Muscle layer of colon (tissue), 2 donors: Measurements from ENCODE around the gene SH2D2A.

ENCODE experiments used
- H3K27ac ChIP-seq: one replicate; pipeline ENCODE4 v1.7.0; 2013; ENCODE audit warnings: low read depth, mild to moderate bottlenecking, low read length, moderate library complexity
- H3K27me3 ChIP-seq, 2 donors: one replicate each; pipeline ENCODE4 v1.7.0; 2013; ENCODE audit warnings: low read length in 2 of 2, mild to moderate bottlenecking in 2 of 2; ENCODE audit not compliant: insufficient read depth in 2 of 2, control insufficient read depth in 1 of 2
- H3K36me3 ChIP-seq: one replicate; pipeline ENCODE4 v1.7.0; 2013; ENCODE audit warnings: mild to moderate bottlenecking, low read length; ENCODE audit not compliant: insufficient read depth
- H3K4me1 ChIP-seq: one replicate; pipeline ENCODE4 v1.7.0; 2013; ENCODE audit warnings: mild to moderate bottlenecking, low read length; ENCODE audit not compliant: insufficient read depth
- H3K4me3 ChIP-seq, 2 donors: one replicate each; pipeline ENCODE4 v1.7.0; 2013; ENCODE audit warnings: low read length in 2 of 2, low read depth in 1 of 2, mild to moderate bottlenecking in 1 of 2, moderate library complexity in 1 of 2
- H3K9ac ChIP-seq: one replicate; pipeline ENCODE4 v1.7.0; 2013; ENCODE audit warnings: low read length
- H3K9me3 ChIP-seq: one replicate; pipeline ENCODE4 v1.7.0; 2013; ENCODE audit warnings: mild to moderate bottlenecking, low read length
- donor health status: abdominal sarcoma.
- donor health status: Adenocarcinoma of cecum.

SH2D2A gene

DNA sequence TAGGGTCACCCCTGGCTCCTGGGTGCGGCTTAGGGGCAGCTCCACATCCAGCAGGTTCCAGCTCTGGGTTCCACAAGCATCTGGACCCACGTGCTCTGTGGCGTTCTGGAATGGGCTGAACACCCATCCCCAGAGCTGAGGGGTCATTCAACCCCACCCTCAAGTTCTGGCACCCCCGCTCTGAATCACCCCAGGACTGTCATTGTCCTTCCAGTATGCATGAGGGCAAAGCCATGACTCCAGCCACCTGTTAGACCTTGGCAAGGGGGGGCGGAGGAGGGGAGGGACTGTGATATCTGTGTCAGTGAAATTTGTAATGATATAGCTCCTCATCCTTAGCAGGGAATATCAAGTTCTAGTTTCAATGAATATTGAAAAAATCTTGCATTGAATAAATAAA, 30.0 kb upstream of the SH2D2A start:
- Histone ChIP-seq H3K9me3 (no peaks in the 10 kb centered on the region), H3K9ac (no peak overlapping the region), H3K4me3 (no peak overlapping the region), H3K4me1 (no peaks in the 10 kb centered on the region), H3K36me3 (no peaks in the 10 kb centered on the region), H3K27ac (no peak overlapping the region), H3K27me3 (peaks cover 8 to 54% of the 10 kb centered on the region in 2 donors)

- no peaks in the 10 kb centered on the region for H3K4me1 ChIP-seq
- H3K9me3 ChIP-seq: no peaks in the 10 kb centered on the region
- no peak overlapping the region for H3K9ac ChIP-seq
- H3K27me3 ChIP-seq: peaks cover 8 to 54% of the 10 kb centered on the region in 2 donors
- no peak overlapping the region for H3K27ac ChIP-seq
- no peaks in the 10 kb centered on the region for H3K36me3 ChIP-seq
- no peak overlapping the region for H3K4me3 ChIP-seq
Observed at GRCh38 chr1:156845953-156846545, 29.4 kb upstream of the SH2D2A start.

- Histone ChIP-seq H3K9ac (no peak overlapping the region), H3K27ac (no peak overlapping the region), H3K27me3 (peaks cover 8 to 61% of the 10 kb centered on the region in 2 donors), H3K4me1 (no peaks in the 10 kb centered on the region), H3K9me3 (no peaks in the 10 kb centered on the region), H3K4me3 (no peak overlapping the region), H3K36me3 (no peaks in the 10 kb centered on the region)
Observed at GRCh38 chr1:156845055-156845952, 28.7 kb upstream of the SH2D2A start.

DNA sequence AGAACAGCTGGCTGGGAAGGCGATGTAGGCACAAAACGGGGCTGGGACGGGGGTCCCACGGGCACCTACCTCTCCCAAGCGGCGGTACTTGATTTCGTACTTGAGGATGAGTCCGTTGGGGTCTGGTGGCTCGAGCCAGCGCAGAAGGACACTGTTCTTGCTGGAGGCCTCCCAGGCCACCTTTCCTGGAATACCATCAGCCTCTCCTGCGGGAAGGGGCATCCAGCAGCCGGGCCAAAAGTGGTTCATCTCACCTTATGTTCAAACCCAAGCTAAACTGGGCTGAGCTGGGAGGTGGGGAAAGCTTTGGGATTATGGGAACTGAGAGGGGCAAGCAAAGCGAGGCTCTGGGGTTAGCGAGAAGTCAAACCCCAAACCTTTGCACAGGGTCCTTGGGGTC, 28.0 kb upstream of the SH2D2A start:
- Histone ChIP-seq H3K9me3 (no peaks in the 10 kb centered on the region), H3K36me3 (no peaks in the 10 kb centered on the region), H3K27me3 (peaks cover 8 to 66% of the 10 kb centered on the region in 2 donors), H3K9ac (no peak overlapping the region), H3K4me3 (no peak overlapping the region), H3K27ac (no peak overlapping the region), H3K4me1 (no peaks in the 10 kb centered on the region)

DNA sequence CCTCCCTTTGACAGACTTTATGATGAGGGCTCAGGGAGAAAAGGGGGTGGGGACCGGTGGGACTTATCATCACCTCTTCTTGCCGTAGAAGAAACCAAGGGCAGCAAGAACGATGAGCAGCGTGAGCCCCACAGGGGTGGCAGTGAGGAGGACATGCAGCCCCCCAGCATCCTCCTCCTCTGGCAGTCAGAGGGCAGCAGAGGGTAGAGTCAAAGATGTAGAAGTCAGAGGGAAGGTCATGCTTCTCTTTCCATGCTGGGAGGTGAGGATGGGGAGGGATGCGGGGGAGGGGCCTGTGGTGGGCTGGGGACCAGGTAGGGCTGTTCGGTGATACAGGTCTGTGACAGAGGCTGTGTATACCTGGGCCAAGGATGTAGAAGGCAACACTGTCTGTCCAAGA, 27.5 kb upstream of the SH2D2A start:
- Histone ChIP-seq H3K27me3 (peaks cover 8 to 71% of the 10 kb centered on the region in 2 donors), H3K9me3 (no peaks in the 10 kb centered on the region)

GRCh38 chr1:156842618-156843300, 26.1 kb upstream of the SH2D2A start:
- Histone ChIP-seq H3K4me3 (no peak overlapping the region), H3K27ac (no peak overlapping the region), H3K4me1 (no peaks in the 10 kb centered on the region), H3K9ac (no peak overlapping the region), H3K36me3 (no peaks in the 10 kb centered on the region), H3K27me3 (peaks cover 8 to 71% of the 10 kb centered on the region in 2 donors), H3K9me3 (no peaks in the 10 kb centered on the region)

More for the DNA sequence above, 27.5 kb upstream of the SH2D2A start:
- H3K4me3 ChIP-seq: no peak overlapping the region
- H3K4me1 ChIP-seq: no peaks in the 10 kb centered on the region
- H3K27ac ChIP-seq: no peak overlapping the region
- no peak overlapping the region for H3K9ac ChIP-seq
- H3K36me3 ChIP-seq: no peaks in the 10 kb centered on the region

DNA sequence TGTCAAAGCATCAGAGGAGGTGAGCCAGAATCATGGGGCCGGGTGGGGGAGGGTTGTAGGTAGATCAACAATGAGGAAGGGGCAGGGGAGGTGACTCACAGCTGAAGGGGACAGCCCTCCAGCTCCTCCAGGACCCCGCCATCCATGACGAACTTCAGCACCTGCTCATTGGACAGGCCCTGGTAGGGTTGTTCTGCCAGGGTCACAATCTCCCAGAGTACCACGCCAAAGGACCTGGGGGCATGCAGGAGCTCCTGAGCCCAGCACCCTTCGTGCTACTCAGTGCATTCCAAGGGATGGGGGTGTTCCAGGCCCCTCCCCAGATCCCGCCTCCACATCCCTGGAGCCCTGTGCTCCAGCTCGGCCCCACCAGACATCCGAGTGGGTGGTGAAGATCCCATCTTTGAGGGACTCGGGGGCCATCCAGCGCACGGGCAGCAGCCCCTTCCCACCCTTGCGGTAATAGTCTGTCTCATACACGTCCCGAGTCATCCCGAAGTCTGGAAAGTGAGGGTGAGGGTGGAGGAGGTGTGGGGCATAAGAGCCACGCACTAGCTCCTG, 24.7 kb upstream of the SH2D2A start:
- H3K27ac ChIP-seq: no peak overlapping the region
- peaks cover 8 to 64% of the 10 kb centered on the region in 2 donors for H3K27me3 ChIP-seq
- no peaks in the 10 kb centered on the region for H3K9me3 ChIP-seq
- H3K4me3 ChIP-seq: no peak overlapping the region
- no peaks in the 10 kb centered on the region for H3K36me3 ChIP-seq
- H3K4me1 ChIP-seq: no peaks in the 10 kb centered on the region
- no peak overlapping the region for H3K9ac ChIP-seq

- H3K9ac ChIP-seq: no peak overlapping the region
- no peak overlapping the region for H3K4me3 ChIP-seq
- H3K4me1 ChIP-seq: no peaks in the 10 kb centered on the region
- H3K27ac ChIP-seq: no peak overlapping the region
- H3K27me3 ChIP-seq: peaks cover 8 to 60% of the 10 kb centered on the region in 2 donors
- H3K9me3 ChIP-seq: no peaks in the 10 kb centered on the region
- H3K36me3 ChIP-seq: no peaks in the 10 kb centered on the region
Observed at GRCh38 chr1:156840898-156841279, 24.2 kb upstream of the SH2D2A start.

DNA sequence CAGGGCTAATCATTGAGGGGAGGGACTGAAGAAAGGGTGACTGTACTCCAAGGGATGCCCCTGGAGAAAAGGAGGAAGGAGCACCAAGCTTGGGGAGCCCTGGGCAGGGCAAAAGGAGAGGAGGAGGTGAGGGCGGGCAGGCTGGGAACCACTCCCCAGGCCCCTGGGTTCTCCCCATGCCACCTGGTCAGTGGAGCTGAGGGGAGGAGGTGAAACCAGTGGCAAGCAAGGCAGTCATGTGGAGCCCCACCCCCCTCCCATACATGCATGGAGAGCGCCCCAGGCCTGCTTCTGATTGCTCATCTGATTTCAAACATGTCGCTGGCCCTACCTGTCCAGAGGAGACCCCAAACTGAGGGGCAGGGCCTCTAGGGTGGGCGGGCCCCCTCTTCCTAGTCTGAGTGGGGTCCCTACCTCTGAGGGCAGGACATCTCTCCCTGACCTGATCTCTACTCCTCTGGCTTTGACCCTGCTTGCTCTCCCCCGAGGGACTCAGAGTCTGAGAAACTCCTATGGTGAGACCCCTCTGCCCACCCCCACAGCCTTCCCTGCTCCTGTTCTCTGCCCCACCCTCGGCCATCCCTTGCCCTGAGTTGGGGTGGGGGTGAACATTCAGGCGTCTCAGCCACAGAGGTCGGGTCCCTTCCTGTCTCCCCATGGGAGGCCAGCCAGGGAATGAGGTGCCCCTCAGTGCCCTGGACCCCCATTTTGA, 23.7 kb upstream of the SH2D2A start:
- Histone ChIP-seq H3K27me3 (peaks cover 8 to 56% of the 10 kb centered on the region in 2 donors), H3K27ac (no peak overlapping the region), H3K9ac (no peak overlapping the region), H3K4me1 (no peaks in the 10 kb centered on the region), H3K4me3 (no peak overlapping the region), H3K36me3 (no peaks in the 10 kb centered on the region), H3K9me3 (no peaks in the 10 kb centered on the region)

GRCh38 chr1:156839426-156840109, 22.9 kb upstream of the SH2D2A start:
- Histone ChIP-seq H3K9me3 (no peaks in the 10 kb centered on the region), H3K9ac (no peak overlapping the region), H3K27me3 (peaks cover 2 to 49% of the 10 kb centered on the region in 2 donors), H3K4me3 (no peak overlapping the region), H3K27ac (no peak overlapping the region), H3K4me1 (no peaks in the 10 kb centered on the region), H3K36me3 (no peaks in the 10 kb centered on the region)
